ENCODE measurements around the gene SYPL2.

The SYPL2 gene

DNA sequence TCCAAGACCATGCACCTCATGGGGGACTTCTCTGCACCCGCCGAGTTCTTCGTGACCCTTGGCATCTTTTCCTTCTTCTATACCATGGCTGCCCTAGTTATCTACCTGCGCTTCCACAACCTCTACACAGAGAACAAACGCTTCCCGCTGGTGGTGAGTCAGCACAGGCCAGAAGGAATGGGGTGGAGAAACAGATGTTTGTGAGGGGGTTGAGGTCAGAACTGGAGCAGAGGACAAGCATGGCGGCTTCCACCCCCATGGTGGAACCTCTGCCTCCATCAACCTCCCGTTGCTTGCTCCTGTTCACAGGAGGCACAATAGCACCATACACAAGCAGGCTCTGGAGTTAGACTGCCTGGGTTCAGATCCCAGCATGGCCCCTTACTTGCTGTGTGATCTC, 10.5 kb downstream of the SYPL2 start:
- Histone ChIP-seq H3K4me3 (replicated peaks; ENCODE audit: insufficient read depth, low read length) (no peak overlapping the region), H3K27me3 (ENCODE audit: insufficient read depth, poor library complexity, severe bottlenecking) (peaks cover 4% of the 10 kb centered on the region), H3K27ac (replicated peaks) (no peak overlapping the region)
- no peak for DNase-seq (ENCODE audit: low read depth in 1 of 2, low spot score in 1 of 2)
- TF ChIP-seq GABPA (IDR thresholded peaks at IDR 0.05; ENCODE audit: low read depth) (no peak), SPI1 (IDR thresholded peaks at IDR 0.05; ENCODE audit: borderline replicate concordance, low read depth) (no peak), REST (IDR thresholded peaks at IDR 0.05; ENCODE audit: insufficient replicate concordance, low read depth) (no peak), POLR2AphosphoS5 (IDR thresholded peaks at IDR 0.05; ENCODE audit: low read depth) (no peak)
- TF ChIP-seq, protein P1, sequence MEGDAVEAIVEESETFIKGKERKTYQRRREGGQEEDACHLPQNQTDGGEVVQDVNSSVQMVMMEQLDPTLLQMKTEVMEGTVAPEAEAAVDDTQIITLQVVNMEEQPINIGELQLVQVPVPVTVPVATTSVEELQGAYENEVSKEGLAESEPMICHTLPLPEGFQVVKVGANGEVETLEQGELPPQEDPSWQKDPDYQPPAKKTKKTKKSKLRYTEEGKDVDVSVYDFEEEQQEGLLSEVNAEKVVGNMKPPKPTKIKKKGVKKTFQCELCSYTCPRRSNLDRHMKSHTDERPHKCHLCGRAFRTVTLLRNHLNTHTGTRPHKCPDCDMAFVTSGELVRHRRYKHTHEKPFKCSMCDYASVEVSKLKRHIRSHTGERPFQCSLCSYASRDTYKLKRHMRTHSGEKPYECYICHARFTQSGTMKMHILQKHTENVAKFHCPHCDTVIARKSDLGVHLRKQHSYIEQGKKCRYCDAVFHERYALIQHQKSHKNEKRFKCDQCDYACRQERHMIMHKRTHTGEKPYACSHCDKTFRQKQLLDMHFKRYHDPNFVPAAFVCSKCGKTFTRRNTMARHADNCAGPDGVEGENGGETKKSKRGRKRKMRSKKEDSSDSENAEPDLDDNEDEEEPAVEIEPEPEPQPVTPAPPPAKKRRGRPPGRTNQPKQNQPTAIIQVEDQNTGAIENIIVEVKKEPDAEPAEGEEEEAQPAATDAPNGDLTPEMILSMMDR (IDR thresholded peaks at IDR 0.05; ENCODE audit: insufficient read depth, low read length): no peak

GRCh38 chr1:109477821-109478220, 11.5 kb downstream of the SYPL2 start:
- Histone ChIP-seq H3K4me3 (replicated peaks; ENCODE audit: insufficient read depth, low read length) (no peak overlapping the region), H3K27me3 (ENCODE audit: insufficient read depth, poor library complexity, severe bottlenecking) (peaks cover 4% of the 10 kb centered on the region), H3K27ac (replicated peaks) (no peak overlapping the region)
- no peak for DNase-seq (ENCODE audit: low read depth in 1 of 2, low spot score in 1 of 2)
- TF ChIP-seq GABPA (IDR thresholded peaks at IDR 0.05; ENCODE audit: low read depth) (no peak), REST (IDR thresholded peaks at IDR 0.05; ENCODE audit: insufficient replicate concordance, low read depth) (peak; percentile 33)

DNA sequence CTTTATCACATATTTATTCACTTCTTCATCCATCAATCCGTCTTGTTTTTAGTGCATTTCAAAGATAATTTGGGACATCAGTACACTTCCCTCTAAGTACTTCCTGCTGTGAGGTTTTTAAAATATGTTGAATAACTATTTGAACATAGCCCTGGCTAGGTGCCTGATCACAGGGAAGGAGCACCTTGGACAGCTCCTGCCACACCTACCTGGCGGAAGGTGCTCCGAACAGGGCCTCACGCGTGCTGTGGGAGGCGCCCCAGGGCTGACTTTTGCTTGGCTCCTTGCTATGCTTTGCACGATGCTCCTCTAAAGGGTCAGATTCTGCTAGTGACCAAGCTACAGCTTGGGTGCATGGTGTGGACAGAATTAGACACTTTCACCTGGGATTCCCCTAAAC, 12.5 kb downstream of the SYPL2 start:
- TF ChIP-seq POLR2AphosphoS5 (IDR thresholded peaks at IDR 0.05; ENCODE audit: low read depth) (no peak), REST (IDR thresholded peaks at IDR 0.05; ENCODE audit: insufficient replicate concordance, low read depth) (peak; percentile 95)
- Histone ChIP-seq H3K4me3 (replicated peaks; ENCODE audit: insufficient read depth, low read length) (no peak overlapping the region), H3K27ac (replicated peaks) (no peak overlapping the region), H3K27me3 (ENCODE audit: insufficient read depth, poor library complexity, severe bottlenecking) (peaks cover 4% of the 10 kb centered on the region)
- DNase-seq (ENCODE audit: low read depth in 1 of 2, low spot score in 1 of 2): peak in 1 of 2 experiments; percentile 45

- peaks cover 4% of the 10 kb centered on the region for H3K27me3 ChIP-seq (ENCODE audit: insufficient read depth, poor library complexity, severe bottlenecking)
- no peak for DNase-seq (ENCODE audit: low read depth in 1 of 2, low spot score in 1 of 2)
- H3K4me3 ChIP-seq (replicated peaks; ENCODE audit: insufficient read depth, low read length): no peak overlapping the region
- no peak for TF ChIP-seq REST (IDR thresholded peaks at IDR 0.05; ENCODE audit: insufficient replicate concordance, low read depth)
- TF ChIP-seq, protein P1 (IDR thresholded peaks at IDR 0.05; ENCODE audit: insufficient read depth, low read length): no peak
- no peak for TF ChIP-seq GABPA (IDR thresholded peaks at IDR 0.05; ENCODE audit: low read depth)
- no peak for TF ChIP-seq SPI1 (IDR thresholded peaks at IDR 0.05; ENCODE audit: borderline replicate concordance, low read depth)
- TF ChIP-seq POLR2AphosphoS5 (IDR thresholded peaks at IDR 0.05; ENCODE audit: low read depth): no peak
- no peak overlapping the region for H3K27ac ChIP-seq (replicated peaks)
Observed at GRCh38 chr1:109479311-109479710, 13.0 kb downstream of the SYPL2 start.
